NCI-H1436 (cell line): ENCODE data around the gene LILRA1.
"Not testable (repeated sequence)": the region's sequence is repeated elsewhere in the genome, so short reads cannot be mapped to it uniquely, and the experiment has no call there.

ENCODE experiments used
- DNase-seq: peaks from one replicate; lab custom pipeline; 2025; lab: John Stamatoyannopoulos, UW

Gene LILRA1

GRCh38 chr19:54577334-54577733, 16.1 kb upstream of the LILRA1 start:
- DNase-seq = no peak

DNA sequence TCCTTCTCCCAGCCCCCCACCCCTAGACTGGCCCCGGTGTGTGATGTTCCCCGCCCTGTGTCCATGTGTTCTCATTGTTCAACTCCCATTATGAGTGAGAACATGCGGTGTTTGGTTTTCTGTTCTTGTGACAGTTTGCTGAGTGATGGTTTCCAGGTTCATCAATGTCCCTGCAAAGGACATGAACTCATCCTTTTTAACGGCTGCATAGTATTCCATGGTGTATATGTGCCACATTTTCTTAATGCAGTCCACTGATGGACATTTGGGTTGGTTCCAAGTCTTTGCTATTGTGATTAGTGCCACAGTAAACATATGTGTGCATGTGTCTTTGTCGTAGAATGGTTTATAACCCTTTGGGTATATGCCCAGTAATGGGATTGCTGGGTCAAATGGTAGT, 15.2 kb upstream of the LILRA1 start:
- not testable (repeated sequence) for DNase-seq

DNA sequence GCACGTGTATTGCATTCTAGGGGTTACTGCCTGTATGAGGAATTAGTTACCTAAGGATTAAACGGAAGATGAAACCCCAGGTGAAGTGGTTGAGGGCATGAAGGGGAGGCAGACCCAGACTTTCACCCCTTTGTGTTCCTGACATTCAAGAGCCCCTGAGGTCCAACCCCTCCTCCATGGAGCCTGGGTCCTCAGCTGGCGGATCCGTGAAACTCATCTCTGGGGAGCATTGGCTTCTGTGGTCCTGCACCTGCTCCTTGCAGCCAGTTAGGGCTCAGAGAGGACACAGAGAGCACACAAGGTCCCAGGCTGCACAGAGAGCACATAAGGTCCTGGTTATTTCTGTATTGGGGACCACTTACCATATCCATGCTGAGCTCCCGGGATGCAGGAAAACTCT, 7.0 kb upstream of the LILRA1 start:
- no peak for DNase-seq

GRCh38 chr19:54587026-54587425, 6.4 kb upstream of the LILRA1 start:
- no peak for DNase-seq

DNA sequence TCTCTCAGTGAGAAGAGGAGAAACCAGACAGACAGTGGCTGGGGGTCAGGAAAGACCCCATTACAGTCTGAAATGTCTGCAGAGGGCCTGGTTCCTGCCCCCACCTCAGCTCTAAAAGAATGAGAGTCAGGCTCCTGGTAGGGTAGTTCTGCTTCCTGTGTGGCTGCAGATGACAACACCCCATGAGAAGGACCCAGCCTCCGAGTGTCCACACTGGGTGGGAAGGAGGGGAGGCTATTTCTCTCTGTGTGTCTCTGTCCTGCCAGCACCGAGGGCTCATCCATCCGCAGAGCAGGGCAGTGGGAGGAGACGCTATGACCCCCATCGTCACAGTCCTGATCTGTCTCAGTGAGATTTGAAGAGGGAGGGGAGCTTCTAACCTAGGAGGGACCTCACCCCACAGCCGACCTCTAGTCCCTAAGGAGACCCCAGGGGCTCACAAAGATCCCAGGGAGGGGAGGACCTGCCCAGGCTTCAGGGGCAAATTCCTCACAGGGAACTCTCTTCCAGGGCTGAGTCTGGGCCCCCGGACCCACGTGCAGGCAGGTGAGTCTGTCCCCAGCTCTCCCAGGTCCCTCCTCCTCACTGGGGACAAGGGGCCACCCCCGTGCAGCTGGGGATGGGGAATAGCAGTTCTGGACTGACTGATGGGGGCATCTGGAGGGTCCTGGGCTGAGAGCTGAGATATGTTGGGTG, 647 bp downstream of the LILRA1 start:
- DNase-seq = not testable (repeated sequence)

DNA sequence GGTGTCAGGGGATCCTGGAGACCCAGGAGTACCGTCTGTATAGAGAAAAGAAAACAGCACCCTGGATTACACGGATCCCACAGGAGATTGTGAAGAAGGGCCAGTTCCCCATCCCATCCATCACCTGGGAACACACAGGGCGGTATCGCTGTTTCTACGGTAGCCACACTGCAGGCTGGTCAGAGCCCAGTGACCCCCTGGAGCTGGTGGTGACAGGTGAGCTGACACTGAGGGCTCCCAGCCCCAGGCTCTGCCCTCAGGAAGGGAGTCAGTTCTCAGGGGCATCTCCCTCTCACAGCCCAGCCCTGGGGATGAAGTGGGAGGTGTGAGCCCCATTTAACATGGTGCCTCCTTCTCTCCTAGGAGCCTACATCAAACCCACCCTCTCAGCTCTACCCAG, 1.3 kb downstream of the LILRA1 start:
- DNase-seq = no peak

DNA sequence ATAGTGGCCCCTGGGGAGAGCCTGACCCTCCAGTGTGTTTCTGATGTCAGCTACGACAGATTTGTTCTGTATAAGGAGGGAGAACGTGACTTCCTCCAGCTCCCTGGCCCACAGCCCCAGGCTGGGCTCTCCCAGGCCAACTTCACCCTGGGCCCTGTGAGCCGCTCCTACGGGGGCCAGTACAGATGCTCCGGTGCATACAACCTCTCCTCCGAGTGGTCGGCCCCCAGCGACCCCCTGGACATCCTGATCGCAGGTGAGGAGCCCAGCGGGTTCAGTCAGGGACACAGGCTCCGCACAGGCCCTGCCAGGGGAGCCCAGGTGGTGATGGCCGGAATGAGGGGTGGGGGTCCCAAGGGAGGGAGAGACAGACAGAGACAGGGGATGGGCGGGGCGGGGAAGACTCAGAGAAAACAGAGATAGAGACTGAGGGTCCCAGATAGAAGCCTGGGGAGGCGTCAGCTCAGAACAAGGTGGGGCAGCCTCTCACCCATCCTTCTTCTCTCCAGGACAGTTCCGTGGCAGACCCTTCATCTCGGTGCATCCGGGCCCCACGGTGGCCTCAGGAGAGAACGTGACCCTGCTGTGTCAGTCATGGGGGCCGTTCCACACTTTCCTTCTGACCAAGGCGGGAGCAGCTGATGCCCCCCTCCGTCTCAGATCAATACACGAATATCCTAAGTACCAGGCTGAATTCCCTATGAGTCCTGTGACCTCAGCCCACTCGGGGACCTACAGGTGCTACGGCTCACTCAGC, 2.4 kb downstream of the LILRA1 start:
- not testable (repeated sequence) for DNase-seq

- DNase-seq = no peak
Measured at GRCh38 chr19:54600212-54600611, 6.8 kb downstream of the LILRA1 start.

DNA sequence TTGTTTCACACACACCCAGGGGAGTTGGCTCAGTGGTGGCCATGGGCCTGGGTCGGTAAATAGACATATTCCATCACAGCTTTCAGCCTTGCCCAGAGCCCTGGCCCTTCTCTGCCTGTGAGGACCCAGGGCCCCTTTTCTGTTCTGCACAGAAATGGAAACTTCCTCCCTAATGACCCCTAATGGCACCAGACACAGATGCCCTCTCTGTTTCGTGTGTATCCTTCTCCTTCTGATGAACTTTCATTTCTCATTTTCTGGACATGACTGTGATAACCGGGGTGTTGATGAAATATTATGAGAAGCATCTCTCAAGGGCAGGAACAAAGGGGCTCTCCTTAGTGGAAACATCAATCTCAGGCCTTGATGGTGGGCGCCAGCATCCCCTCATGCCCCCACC, 12.8 kb downstream of the LILRA1 start:
- DNase-seq = no peak

DNA sequence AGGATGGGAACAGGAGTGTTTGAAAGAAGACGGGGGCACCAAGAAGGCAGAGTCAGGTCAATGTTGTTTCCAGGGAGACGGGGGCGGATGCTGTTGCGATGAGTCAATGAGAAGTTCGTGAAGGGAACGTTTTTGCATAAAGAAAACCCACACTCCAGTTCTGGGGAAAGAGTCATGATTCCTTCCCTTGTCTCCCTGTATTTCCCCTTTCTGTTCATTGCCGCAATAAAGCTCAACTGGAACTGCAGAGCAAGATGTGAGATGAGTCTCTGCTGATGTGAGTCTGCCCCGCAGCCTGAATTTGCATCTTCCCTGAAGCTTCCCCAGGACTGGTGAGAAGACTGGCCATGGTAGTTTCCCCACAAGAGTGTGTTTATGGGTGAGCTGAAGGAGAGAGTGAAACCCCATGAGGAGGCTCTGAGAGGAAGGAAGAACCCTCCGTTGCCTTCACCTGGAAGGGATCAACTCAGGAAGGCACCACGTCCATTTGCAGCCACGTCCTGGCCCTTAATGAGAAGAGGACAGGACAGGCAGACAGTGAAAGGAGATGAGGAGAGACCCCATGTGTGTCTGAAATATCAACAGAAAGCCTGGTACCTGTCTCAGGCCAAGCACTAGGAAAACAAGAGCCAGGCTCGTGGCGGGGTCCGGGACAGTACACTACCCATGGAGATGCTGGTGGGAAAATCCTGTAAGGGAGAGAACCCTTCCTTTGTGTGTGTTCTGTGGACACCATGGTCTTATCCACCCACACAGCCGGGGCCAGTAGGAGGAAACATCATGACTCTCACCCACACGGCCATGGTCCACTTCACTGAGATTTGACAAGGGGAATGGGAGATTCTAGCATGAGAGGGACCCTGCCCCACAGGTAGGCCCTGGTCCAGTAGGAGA, 13.7 kb downstream of the LILRA1 start:
- DNase-seq = no peak

DNA sequence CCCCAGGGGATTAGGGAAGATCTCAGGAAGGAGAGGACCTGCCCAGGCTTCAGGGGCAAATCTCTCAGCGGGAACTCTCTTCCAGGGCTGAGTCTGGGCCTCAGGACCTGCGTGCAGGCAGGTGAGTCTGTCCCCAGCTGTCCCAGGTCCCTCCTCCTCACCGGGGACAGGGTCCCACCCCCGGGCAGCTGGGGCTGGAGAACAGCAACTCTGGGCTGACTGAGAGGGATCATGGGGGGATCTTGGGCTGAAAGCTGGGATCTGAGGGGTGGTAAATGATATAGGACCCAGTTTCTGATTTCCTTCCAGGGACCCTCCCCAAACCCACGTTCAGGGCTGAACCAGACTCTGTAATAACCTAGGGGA, 14.3 kb downstream of the LILRA1 start:
- DNase-seq = no peak

GRCh38 chr19:54608205-54608604, 14.8 kb downstream of the LILRA1 start:
- no peak for DNase-seq

DNA sequence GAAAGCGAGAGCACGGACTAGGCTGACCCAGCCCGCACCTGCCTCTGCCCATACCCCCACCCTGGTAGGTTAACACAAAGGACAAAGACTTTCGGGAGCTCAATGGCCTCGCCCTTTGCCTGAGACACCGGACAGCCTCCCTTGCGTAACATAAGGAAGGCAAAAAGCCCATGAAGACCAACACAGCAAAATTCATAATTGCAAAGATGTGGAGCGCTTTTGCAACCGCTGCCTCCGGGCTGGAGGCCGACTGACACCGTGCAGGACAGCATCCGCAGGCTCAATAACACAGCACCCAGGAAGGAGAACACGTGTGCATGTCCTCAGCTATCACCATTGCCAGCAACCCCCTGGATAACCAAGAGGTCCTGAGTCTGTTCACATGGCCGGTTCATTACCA, 15.4 kb downstream of the LILRA1 start:
- DNase-seq = no peak

- DNase-seq = no peak
Measured at GRCh38 chr19:54609356-54609791, 15.9 kb downstream of the LILRA1 start.

- no peak for DNase-seq
Measured at GRCh38 chr19:54612428-54612827, 19.0 kb downstream of the LILRA1 start.

DNA sequence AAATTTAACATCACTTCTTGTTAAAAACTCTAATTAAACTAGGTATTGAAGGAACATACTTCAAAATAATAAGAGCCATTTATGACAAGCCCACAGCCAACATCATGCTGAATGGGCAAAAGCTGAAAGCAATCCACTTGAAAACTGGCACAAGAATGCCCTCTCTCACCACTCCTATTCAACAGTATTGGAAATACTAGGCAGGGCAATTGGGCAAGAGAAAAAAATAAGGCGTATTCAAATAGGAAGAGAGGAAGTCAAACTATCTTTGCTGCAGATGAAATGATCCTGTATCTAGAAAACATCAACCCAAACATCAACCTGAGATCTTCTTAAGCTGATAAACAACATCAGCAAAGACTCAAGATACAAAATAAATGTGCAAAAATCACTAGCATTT, 21.3 kb downstream of the LILRA1 start:
- no peak for DNase-seq

DNA sequence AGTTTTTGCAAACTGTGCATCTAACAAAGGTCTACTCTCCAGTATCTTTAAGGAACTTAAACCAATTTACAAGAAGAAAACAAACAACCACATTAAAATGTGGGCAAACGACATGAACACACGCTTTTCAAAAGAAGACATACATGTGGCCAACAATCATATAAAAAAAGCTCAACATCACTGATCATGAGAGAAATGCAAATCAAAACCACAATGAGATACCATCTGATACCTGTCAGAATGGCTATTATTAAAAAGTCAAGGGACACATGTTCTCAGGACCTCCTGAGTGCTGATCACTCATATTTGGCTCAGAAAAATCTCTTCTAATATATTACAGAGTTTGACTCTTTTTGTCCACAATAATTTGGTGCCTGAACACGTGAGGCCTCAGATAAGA, 22.6 kb downstream of the LILRA1 start:
- DNase-seq = no peak

DNA sequence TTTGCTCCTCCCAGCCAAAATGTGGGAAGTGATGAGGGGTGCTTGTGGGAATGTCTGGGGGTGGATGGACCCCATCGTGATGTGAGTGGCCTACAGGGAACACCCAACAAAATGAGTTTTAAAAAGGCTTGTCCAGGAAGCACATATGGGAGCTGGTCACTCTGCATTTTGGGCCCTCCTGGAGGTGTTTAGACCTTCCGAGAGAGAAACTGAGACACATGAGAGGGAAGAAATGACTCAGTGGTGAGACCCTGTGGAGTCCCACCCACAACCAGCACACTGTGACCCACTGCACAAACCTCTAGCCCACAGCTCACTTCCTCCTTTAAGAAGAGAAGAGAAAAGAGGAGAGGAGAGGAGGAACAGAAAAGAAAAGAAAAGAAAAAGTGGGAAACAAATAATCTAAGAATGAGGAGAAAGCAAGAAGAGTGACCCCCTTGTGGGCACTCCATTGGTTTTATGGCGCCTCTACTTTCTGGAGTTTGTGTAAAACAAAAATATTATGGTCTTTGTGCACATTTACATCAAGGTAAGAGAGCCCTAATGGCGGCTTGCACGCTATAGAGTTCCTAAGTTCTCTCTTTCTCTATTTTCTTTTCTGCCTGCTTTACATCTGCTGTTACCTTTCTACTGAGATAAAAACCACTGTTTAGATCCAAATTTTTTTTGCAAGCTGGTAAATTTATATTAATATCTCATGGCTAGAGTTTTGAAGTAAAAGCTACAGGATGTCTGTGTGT, 23.6 kb downstream of the LILRA1 start:
- no peak for DNase-seq

- no peak for DNase-seq
Measured at GRCh38 chr19:54620464-54620863, 27.0 kb downstream of the LILRA1 start.

- no peak for DNase-seq
Measured at GRCh38 chr19:54622431-54622830, 29.0 kb downstream of the LILRA1 start.

GRCh38 chr19:54624234-54624633, 30.8 kb downstream of the LILRA1 start:
- not testable (repeated sequence) for DNase-seq
